Mucosa of gallbladder (tissue), 1 donor: ENCODE data around the gene KRTAP10-11. TPM values are rescaled to one million over a fixed set of nuclear protein-coding genes. Genes with fewer than 3 reads are reported as not detected.

ENCODE experiments used
- DNase-seq: peaks from one replicate; pipeline ENCODE4 v3.0.0-alpha.2; 2020; ENCODE audit warnings: low spot score
- total RNA-seq: library from RNA; stranded (reverse); gene quantifications from one replicate; pipeline ENCODE4 v1.2.1, GENCODE V29; 2021
- donor health status: DM: no; HTN: no; CAD: no.

Gene KRTAP10-11
- total RNA-seq, 1 donor from 2014 or later, result not detected

- no peak for DNase-seq
Measured at GRCh38 chr21:44695184-44695583, 49.0 kb downstream of the KRTAP10-11 start.

DNA sequence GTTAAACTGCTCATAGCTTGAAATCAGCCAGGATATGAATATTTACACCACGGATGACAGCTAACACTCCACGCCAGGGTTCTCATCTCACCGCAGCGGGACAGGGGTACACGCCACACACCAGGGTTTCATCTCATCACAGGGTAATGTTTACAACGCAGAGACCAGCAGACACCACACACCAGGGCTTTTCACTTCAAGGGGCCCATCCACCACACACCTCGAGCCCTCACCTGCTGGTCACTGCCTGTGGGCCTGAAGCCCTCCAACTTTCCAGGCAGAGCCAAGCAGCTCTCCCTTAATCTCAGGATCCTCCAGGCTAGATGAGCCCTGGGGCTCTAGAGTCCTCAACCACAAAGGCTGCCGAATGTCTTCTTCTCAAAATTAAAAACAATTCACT is 49.4 kb downstream of the KRTAP10-11 start:
- DNase-seq, result peak; percentile 4

DNA sequence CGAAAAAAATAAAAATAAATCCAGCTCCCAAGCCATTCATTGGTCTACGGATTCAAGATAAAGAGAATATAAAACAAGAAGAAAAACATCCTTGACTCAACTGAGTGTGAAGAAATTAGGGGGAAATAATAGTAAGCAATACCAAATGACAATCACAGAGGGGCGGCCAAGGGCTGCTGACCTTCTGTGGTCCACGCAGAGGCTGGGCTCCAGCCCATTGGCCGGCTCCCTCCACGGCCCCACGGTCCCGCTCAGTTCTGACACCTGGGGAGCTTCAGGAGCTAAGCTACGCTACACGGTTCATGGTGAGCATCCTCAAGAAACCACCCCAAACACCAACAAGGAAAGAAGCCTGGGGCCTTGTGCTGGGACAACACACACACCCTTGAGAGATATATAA is 50.4 kb downstream of the KRTAP10-11 start:
- no peak for DNase-seq

Other genes with a start within 250 kb of the KRTAP10-11 start
- 15.6 TPM for gene LRRC3, start 190.9 kb upstream of the KRTAP10-11 start, total RNA-seq
- gene KRTAP10-1, start 106.2 kb upstream of the KRTAP10-11 start, total RNA-seq, result not detected
- not detected for gene KRTAP10-2, start 94.9 kb upstream of the KRTAP10-11 start, total RNA-seq
- not detected for gene KRTAP10-3, start 87.6 kb upstream of the KRTAP10-11 start, total RNA-seq
- gene KRTAP10-4, start 72.7 kb upstream of the KRTAP10-11 start, total RNA-seq, result not detected
- not detected for gene KRTAP10-5, start 65.8 kb upstream of the KRTAP10-11 start, total RNA-seq
- gene KRTAP10-6, start 53.9 kb upstream of the KRTAP10-11 start, total RNA-seq, result not detected
- gene KRTAP10-7, start 45.8 kb upstream of the KRTAP10-11 start, total RNA-seq, result not detected
- gene KRTAP10-8, start 34.3 kb upstream of the KRTAP10-11 start, total RNA-seq, result not detected
- not detected for gene KRTAP10-9, start 19.3 kb upstream of the KRTAP10-11 start, total RNA-seq
- gene KRTAP10-10, start 9.1 kb upstream of the KRTAP10-11 start, total RNA-seq, result not detected
- not detected for gene KRTAP12-4, start 8.2 kb downstream of the KRTAP10-11 start, total RNA-seq
- not detected for gene KRTAP12-3, start 11.5 kb downstream of the KRTAP10-11 start, total RNA-seq
- not detected for gene KRTAP12-2, start 20.5 kb downstream of the KRTAP10-11 start, total RNA-seq
- not detected for gene KRTAP12-1, start 35.7 kb downstream of the KRTAP10-11 start, total RNA-seq
- gene KRTAP10-12, start 50.8 kb downstream of the KRTAP10-11 start, total RNA-seq, result not detected
- 0.06 TPM for gene TSPEAR, start 65.2 kb downstream of the KRTAP10-11 start, total RNA-seq
- gene UBE2G2, start 155.4 kb downstream of the KRTAP10-11 start, total RNA-seq, result 74.4 TPM
- 70.5 TPM for gene SUMO3, start 171.6 kb downstream of the KRTAP10-11 start, total RNA-seq
- gene PTTG1IP, start 227.3 kb downstream of the KRTAP10-11 start, total RNA-seq, result 295 TPM